ENCODE results near the gene EMP1. TPM values are rescaled to one million over a fixed set of nuclear protein-coding genes. Genes with fewer than 3 reads are reported as not detected.

The EMP1 gene
- total and polyA plus RNA-seq, 2 donors (not counting 3 experiments of a cell fraction or from before 2014, with no cell fraction given) = 265 to 528 TPM

DNA sequence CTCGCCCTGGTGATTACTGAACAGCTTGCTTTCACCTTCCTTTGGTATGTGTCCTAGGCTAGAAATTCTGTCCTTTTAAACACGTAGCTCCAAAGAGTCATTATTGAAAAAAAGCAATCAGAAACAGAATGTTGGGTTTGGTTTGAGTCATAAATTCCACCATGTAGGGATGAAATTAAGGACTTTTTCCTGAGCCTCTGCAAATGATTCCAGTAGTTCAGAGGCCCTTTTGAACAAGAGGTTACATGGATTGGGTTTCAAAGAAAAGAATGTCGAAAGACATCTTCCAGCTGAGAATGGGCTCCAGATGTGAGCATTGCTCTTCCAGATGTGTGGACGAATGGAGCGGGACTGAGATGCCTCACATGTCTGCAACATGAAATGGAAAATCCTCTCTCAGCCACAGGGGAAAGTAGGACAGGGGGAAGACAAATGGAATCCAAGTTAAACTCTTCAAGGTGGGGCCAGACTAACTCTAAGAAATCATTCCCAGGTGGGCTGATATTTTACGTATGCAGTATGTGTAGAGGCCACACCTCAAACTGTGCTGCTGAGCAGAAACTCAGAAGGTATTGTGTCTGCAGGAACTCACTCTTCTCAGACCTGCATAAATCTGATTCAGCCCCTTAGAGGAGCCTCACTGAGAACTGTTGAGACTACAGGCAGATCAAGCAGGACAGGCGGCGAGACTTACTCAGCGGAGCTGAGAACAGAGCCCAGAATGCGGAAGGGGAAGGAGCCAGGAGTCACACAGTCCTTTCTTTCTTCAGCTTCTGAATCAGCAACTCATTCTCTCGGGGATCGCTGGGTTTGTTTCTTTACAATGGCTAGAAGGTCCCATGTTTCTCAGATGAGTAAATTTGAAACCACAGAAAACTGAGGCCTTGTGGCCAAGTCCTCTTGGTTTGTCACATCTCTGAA lies 23.3 kb upstream of the EMP1 start:
- peaks cover 5% of the 10 kb centered on the region for H3K4me1 ChIP-seq (ENCODE audit: control insufficient read depth, extremely low read depth, insufficient read depth, low read length)
- H3K4me3 ChIP-seq (replicated peaks in 1 of 3; ENCODE audit: insufficient read depth in 1 of 3, low read depth in 1 of 3, low read length in 3 of 3) = no peak overlapping the region
- dilution Hi-C loops (cut with MboI; ENCODE audit: extremely low pct_ligation_motif_present, low sequenced_read_pairs) = no loop called here
- H3K79me2 ChIP-seq (ENCODE audit: control insufficient read depth, insufficient read depth, low read length) = no peaks in the 10 kb centered on the region
- peak; percentile 38 for DNase-seq (ENCODE audit: low read depth, low spot score)
- H3K4me2 ChIP-seq (ENCODE audit: insufficient read depth, low read length) = no peak overlapping the region
- CTCF ChIA-PET = interaction anchor here (1.9 kb wide), 1 partner anchor 39 kb away, joined by 4 read pairs; no protein-coding TSS in a partner anchor
- H2AFZ ChIP-seq (ENCODE audit: low read depth, low read length) = peak overlapping the region; percentile 15
- TF ChIP-seq POLR2AphosphoS5 (IDR thresholded peaks at IDR 0.05; ENCODE audit: insufficient read depth, low read depth, low read length) = no peak
- no peak for TF ChIP-seq FOS (IDR thresholded peaks at IDR 0.05; ENCODE audit: borderline replicate concordance, insufficient read depth, low read length)
- no peak for TF ChIP-seq EZH2 (IDR thresholded peaks at IDR 0.05; ENCODE audit: borderline replicate concordance, low read depth, low read length, severe bottlenecking)
- TF ChIP-seq MYC (IDR thresholded peaks at IDR 0.05; ENCODE audit: low read depth, low read length) = no peak
- TF ChIP-seq, protein P1, sequence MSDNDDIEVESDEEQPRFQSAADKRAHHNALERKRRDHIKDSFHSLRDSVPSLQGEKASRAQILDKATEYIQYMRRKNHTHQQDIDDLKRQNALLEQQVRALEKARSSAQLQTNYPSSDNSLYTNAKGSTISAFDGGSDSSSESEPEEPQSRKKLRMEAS (IDR thresholded peaks at IDR 0.05; ENCODE audit: insufficient read depth, insufficient read length) = no peak
- TF ChIP-seq GATA2 (IDR thresholded peaks at IDR 0.05; ENCODE audit: insufficient read depth, insufficient read length, low read depth, low read length) = no peak
- TF ChIP-seq POLR2A (IDR thresholded peaks at IDR 0.05; ENCODE audit: low read depth, low read length) = no peak
- H3K9ac ChIP-seq (replicated peaks; ENCODE audit: extremely low read depth, insufficient read depth, low read length) = no peak overlapping the region
- H3K9me3 ChIP-seq (replicated peaks; ENCODE audit: control insufficient read depth, insufficient read depth, low read length) = no peaks in the 10 kb centered on the region
- POLR2A ChIA-PET = interaction anchor here (1.1 kb wide), 1 partner anchor 23 kb away, joined by 3 read pairs; the partner anchor contains the start of gene EMP1
- H3K9me1 ChIP-seq (replicated peaks; ENCODE audit: control insufficient read depth, extremely low read depth, insufficient read depth, low read length) = no peaks in the 10 kb centered on the region
- H3K36me3 ChIP-seq (ENCODE audit: control insufficient read depth in 2 of 2, extremely low read depth in 1 of 2, insufficient read depth in 2 of 2, low read length in 2 of 2) = no peaks in the 10 kb centered on the region
- BruUV-seq (replicated peaks) = no TSS peak
- no peak overlapping the region for H3K27ac ChIP-seq (ENCODE audit: insufficient read depth, low read depth, low read length)
- no peaks in the 10 kb centered on the region for H4K20me1 ChIP-seq (replicated peaks; ENCODE audit: control insufficient read depth, extremely low read depth, insufficient read depth, low read length)
- intact Hi-C loops (cut with micrococcal nuclease) = no loop called here
- peak; percentile 70 for FAIRE-seq
- no peaks in the 10 kb centered on the region for H3K27me3 ChIP-seq (ENCODE audit: control insufficient read depth in 2 of 2, insufficient read depth in 2 of 2, low read length in 2 of 2)

Measured in endothelial cell of umbilical vein (primary cell).